ENCODE measurements around the gene ETV3. TPM values are rescaled to one million over a fixed set of nuclear protein-coding genes. Genes with fewer than 3 reads are reported as not detected.

Gene ETV3
- total RNA-seq, 1 experiment from 2014 or later: 36.3 TPM

DNA sequence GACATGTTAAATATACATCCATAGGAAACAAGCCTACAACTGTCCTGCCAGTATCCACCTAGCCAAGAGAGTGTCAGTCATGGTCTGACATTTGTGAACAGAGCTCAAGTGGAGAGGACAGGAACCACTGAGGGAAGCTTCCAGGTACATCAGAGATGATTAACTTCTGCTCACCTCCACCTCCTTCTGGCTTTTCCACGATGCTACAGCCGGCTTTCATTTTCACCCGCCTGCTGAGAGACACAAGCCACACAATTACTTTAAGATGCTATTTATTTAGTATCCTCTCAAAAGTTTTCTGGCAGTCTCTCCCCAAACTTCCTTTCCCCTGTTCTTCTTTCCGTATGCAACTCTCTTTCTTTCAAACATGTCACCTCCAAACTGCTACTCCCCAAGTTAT, 2.1 kb downstream of the ETV3 start:
- Histone ChIP-seq H3K18ac (ENCODE audit: insufficient read length, low read depth, low read length) (no peak overlapping the region), H3K79me2 (ENCODE audit: insufficient read depth, low read length) (peaks cover 10% of the 10 kb centered on the region; the same call in 1 of the 2 replicates), H2BK5ac (ENCODE audit: insufficient read length, low read length) (no peak overlapping the region), H3K27ac (ENCODE audit: insufficient read length, low read depth, low read length) (no peak overlapping the region), H4K91ac (ENCODE audit: insufficient read length, low read depth, low read length) (no peak overlapping the region), H2AK5ac (ENCODE audit: insufficient read length, low read length) (no peak overlapping the region), H2BK20ac (ENCODE audit: low read depth, low read length, poor library complexity, severe bottlenecking) (no peak overlapping the region), H3K4me2 (ENCODE audit: insufficient read depth, insufficient read length, low read length) (no peak overlapping the region), H3K56ac (ENCODE audit: insufficient read length, low read depth, low read length) (no peak overlapping the region), H2BK12ac (ENCODE audit: insufficient read length, low read depth, low read length) (no peak overlapping the region), H3K79me1 (ENCODE audit: insufficient read depth, low read depth, low read length, poor library complexity, severe bottlenecking) (peaks cover 10% of the 10 kb centered on the region), H2BK15ac (ENCODE audit: low read depth, low read length) (no peak overlapping the region), H3K4me1 (ENCODE audit: insufficient read depth, low read length) (peaks cover 4% of the 10 kb centered on the region; the same call in 1 of the 2 replicates), H3T11ph (ENCODE audit: low read length) (no peak overlapping the region), H3K14ac (ENCODE audit: insufficient read depth, low read length) (no peak overlapping the region), H4K5ac (ENCODE audit: insufficient read length, low read depth, low read length) (no peak overlapping the region), H3K9ac (ENCODE audit: extremely low read depth, insufficient read length, low read length) (no peak overlapping the region), H3K27me3 (ENCODE audit: insufficient read depth, low read length) (peaks cover 1% of the 10 kb centered on the region; the same call in 1 of the 2 replicates), H3K9me3 (ENCODE audit: control insufficient read depth, low read depth, low read length) (no peaks in the 10 kb centered on the region), H2AFZ (ENCODE audit: low read length) (no peak overlapping the region), H3K23ac (ENCODE audit: insufficient read length, low read depth, low read length) (no peak overlapping the region), H3K4ac (ENCODE audit: low read depth, low read length) (no peak overlapping the region), H4K8ac (replicated peaks; ENCODE audit: insufficient read length, low read depth, low read length) (no peak overlapping the region), H4K20me1 (ENCODE audit: control insufficient read depth, insufficient read depth, insufficient read length) (no peaks in the 10 kb centered on the region), H2BK120ac (ENCODE audit: low read depth, low read length, poor library complexity, severe bottlenecking) (no peak overlapping the region), H3K23me2 (ENCODE audit: insufficient read length, low read depth, low read length, poor library complexity, severe bottlenecking) (peaks cover 13% of the 10 kb centered on the region)
- WGBS (ENCODE audit: extremely low coverage, insufficient read length, low lambda C conversion rate): no CpG with 5 or more reads among the region's 4 CpGs
- TF ChIP-seq, protein P1, sequence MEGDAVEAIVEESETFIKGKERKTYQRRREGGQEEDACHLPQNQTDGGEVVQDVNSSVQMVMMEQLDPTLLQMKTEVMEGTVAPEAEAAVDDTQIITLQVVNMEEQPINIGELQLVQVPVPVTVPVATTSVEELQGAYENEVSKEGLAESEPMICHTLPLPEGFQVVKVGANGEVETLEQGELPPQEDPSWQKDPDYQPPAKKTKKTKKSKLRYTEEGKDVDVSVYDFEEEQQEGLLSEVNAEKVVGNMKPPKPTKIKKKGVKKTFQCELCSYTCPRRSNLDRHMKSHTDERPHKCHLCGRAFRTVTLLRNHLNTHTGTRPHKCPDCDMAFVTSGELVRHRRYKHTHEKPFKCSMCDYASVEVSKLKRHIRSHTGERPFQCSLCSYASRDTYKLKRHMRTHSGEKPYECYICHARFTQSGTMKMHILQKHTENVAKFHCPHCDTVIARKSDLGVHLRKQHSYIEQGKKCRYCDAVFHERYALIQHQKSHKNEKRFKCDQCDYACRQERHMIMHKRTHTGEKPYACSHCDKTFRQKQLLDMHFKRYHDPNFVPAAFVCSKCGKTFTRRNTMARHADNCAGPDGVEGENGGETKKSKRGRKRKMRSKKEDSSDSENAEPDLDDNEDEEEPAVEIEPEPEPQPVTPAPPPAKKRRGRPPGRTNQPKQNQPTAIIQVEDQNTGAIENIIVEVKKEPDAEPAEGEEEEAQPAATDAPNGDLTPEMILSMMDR (conservative IDR thresholded peaks at IDR 0.05): peak; percentile 44; the same call in 2 of the 3 replicates
- Mint-ChIP-seq H3K36me3 (ENCODE audit: insufficient read depth in 1 of 3, low read depth in 3 of 3) (peaks cover 30 to 53% (median 51%) of the 10 kb centered on the region in 3 experiments; a peak in 6 of 7 replicates), H3K4me3 (peak overlapping the region; percentile 94 to 95), H3K4me1 (peaks cover 39 to 40% of the 10 kb centered on the region in 2 experiments), H3K27ac (no peak overlapping the region; a peak in 1 of 7 replicates), H3K9me3 (no peaks in the 10 kb centered on the region), H3K27me3 (ENCODE audit: low read depth) (no peaks in the 10 kb centered on the region)
- no peak for DNase-seq
